HUES48 (cell line): ENCODE results near the gene SLC35A3.

Experiments used
- H3K27ac ChIP-seq: one replicate; pipeline ENCODE4 v1.7.0; 2013; ENCODE audit warnings: low read depth, low read length, inconsistent platforms
- H3K27me3 ChIP-seq: 2 replicates; pipeline ENCODE4 v1.6.1; 2013; ENCODE audit warnings: mild to moderate bottlenecking, low read length; ENCODE audit not compliant: control insufficient read depth, insufficient read depth
- H3K36me3 ChIP-seq: 2 replicates; pipeline ENCODE4 v1.6.1; 2013; ENCODE audit warnings: low read length; ENCODE audit not compliant: control insufficient read depth, insufficient read depth
- H3K4me1 ChIP-seq: 2 replicates; pipeline ENCODE4 v1.6.1; 2013; ENCODE audit warnings: mild to moderate bottlenecking, low read length; ENCODE audit not compliant: control insufficient read depth, insufficient read depth
- H3K4me3 ChIP-seq: 2 replicates; pipeline ENCODE4 v1.5.1; 2013; ENCODE audit warnings: mild to moderate bottlenecking, low read depth, low read length
- H3K9ac ChIP-seq: 2 replicates; pipeline ENCODE4 v1.6.1; 2013; ENCODE audit warnings: mild to moderate bottlenecking, low read depth, low read length, moderate library complexity
- H3K9me3 ChIP-seq: 2 replicates; pipeline ENCODE4 v1.6.1; 2013; ENCODE audit warnings: low read length; ENCODE audit not compliant: control insufficient read depth, insufficient read depth

SLC35A3 gene

GRCh38 chr1:99996951-99997350 is 27.2 kb downstream of the SLC35A3 start:
- Histone ChIP-seq H3K36me3 (0 out of 2 replicates have a peak, but pooled peaks cover 3% of the 10 kb centered on the region), H3K27ac (no peak overlapping the region), H3K9ac (no peak overlapping the region), H3K27me3 (no peaks in the 10 kb centered on the region), H3K9me3 (no peaks in the 10 kb centered on the region), H3K4me3 (no peak overlapping the region), H3K4me1 (no peaks in the 10 kb centered on the region)

GRCh38 chr1:100001462-100001861 is 31.7 kb downstream of the SLC35A3 start:
- Histone ChIP-seq H3K36me3 (no peaks in the 10 kb centered on the region), H3K27me3 (no peaks in the 10 kb centered on the region), H3K4me1 (no peaks in the 10 kb centered on the region), H3K27ac (no peak overlapping the region), H3K9ac (no peak overlapping the region), H3K9me3 (no peaks in the 10 kb centered on the region), H3K4me3 (no peak overlapping the region)

GRCh38 chr1:100005424-100005823 is 35.6 kb downstream of the SLC35A3 start:
- H3K27me3 ChIP-seq = no peaks in the 10 kb centered on the region
- no peak overlapping the region for H3K4me3 ChIP-seq
- no peaks in the 10 kb centered on the region for H3K4me1 ChIP-seq
- no peak overlapping the region for H3K27ac ChIP-seq
- H3K36me3 ChIP-seq = peaks cover 8% of the 10 kb centered on the region; the same call in 1 of the 2 replicates
- H3K9ac ChIP-seq = no peak overlapping the region
- H3K9me3 ChIP-seq = no peaks in the 10 kb centered on the region

DNA sequence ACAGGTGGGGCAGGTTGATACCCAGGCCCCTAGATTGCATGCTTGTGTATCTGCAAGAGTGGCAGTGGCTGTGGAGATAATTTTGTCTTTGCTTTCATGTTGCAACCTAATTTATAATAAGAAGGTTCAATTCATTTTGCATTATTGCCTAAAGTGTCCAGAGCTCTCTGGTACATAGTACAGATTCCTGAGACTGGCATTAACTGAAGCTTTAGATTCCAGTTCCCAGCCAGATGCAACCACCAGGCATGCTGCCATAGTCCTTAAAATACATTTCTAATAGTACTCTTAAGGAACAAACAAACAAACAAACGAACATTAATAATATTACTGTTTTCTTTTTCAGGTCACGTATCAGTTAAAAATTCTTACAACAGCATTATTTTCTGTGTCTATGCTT is 36.9 kb downstream of the SLC35A3 start:
- H3K9me3 ChIP-seq = no peaks in the 10 kb centered on the region
- no peak overlapping the region for H3K27ac ChIP-seq
- no peak overlapping the region for H3K4me3 ChIP-seq
- peaks cover 8% of the 10 kb centered on the region; the same call in 1 of the 2 replicates for H3K36me3 ChIP-seq
- H3K9ac ChIP-seq = no peak overlapping the region
- no peaks in the 10 kb centered on the region for H3K27me3 ChIP-seq
- H3K4me1 ChIP-seq = no peaks in the 10 kb centered on the region

DNA sequence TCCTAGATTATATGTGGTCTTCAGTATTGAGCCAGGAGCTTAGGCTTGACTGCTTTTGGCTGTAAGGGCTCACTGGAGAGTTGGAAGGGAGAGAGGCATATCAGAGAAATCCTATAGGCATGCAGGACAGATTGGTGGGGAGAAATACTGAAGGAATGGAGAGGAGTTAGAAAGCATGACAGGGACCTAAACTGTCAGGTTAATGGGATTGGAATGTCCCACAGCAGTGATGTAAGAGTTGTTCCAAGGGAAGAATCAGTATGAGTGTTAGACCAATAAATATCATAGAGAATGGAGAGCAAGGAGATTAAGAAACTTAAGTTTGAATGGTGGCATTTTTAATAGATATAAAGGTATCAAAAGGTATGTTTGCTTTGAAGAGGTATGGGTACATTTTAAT is 39.7 kb downstream of the SLC35A3 start:
- Histone ChIP-seq H3K36me3 (peaks cover 15% of the 10 kb centered on the region; the same call in 1 of the 2 replicates), H3K9ac (no peak overlapping the region), H3K4me1 (no peaks in the 10 kb centered on the region)

GRCh38 chr1:100010804-100011203 is 41.0 kb downstream of the SLC35A3 start:
- Histone ChIP-seq H3K27me3 (no peaks in the 10 kb centered on the region), H3K36me3 (peaks cover 16% of the 10 kb centered on the region; the same call in 1 of the 2 replicates), H3K9me3 (no peaks in the 10 kb centered on the region), H3K4me1 (no peaks in the 10 kb centered on the region), H3K4me3 (no peak overlapping the region), H3K9ac (no peak overlapping the region), H3K27ac (no peak overlapping the region)

More for the DNA sequence above, 39.7 kb downstream of the SLC35A3 start:
- Histone ChIP-seq H3K9me3 (no peaks in the 10 kb centered on the region), H3K27me3 (no peaks in the 10 kb centered on the region), H3K4me3 (no peak overlapping the region), H3K27ac (no peak overlapping the region)

GRCh38 chr1:100019220-100019619 is 49.4 kb downstream of the SLC35A3 start:
- Histone ChIP-seq H3K27me3 (no peaks in the 10 kb centered on the region), H3K36me3 (0 out of 2 replicates have a peak, but pooled peaks cover 3% of the 10 kb centered on the region)

GRCh38 chr1:100023482-100023881 is 53.7 kb downstream of the SLC35A3 start:
- Histone ChIP-seq H3K27ac (no peak overlapping the region), H3K9ac (no peak overlapping the region), H3K9me3 (no peaks in the 10 kb centered on the region), H3K27me3 (no peaks in the 10 kb centered on the region), H3K36me3 (no peaks in the 10 kb centered on the region), H3K4me1 (no peaks in the 10 kb centered on the region), H3K4me3 (no peak overlapping the region)

More at GRCh38 chr1:100019220-100019619, 49.4 kb downstream of the SLC35A3 start:
- no peak overlapping the region for H3K9ac ChIP-seq
- H3K27ac ChIP-seq = no peak overlapping the region
- H3K4me1 ChIP-seq = no peaks in the 10 kb centered on the region
- H3K4me3 ChIP-seq = no peak overlapping the region
- no peaks in the 10 kb centered on the region for H3K9me3 ChIP-seq

DNA sequence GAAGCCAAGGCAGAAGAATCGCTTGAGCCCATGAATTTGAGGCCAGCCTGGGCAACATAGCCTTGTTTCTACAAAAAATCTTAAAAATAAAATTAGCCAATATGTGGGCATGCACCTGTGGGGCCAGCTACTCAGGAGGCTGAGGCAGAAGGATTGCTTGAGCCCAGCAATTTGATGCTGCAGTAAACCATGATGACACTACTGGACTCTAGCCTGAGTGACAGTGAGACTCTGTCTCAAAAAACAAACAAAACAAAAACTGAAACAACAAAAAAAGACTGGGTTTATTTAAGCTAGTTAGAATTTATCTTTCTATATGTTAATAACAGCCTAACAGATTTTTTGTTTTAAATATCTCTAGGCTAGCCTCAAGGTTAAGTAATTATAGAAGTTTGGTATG is 57.4 kb downstream of the SLC35A3 start:
- Histone ChIP-seq H3K27ac (no peak overlapping the region), H3K36me3 (no peaks in the 10 kb centered on the region), H3K4me3 (no peak overlapping the region), H3K9me3 (no peaks in the 10 kb centered on the region), H3K4me1 (no peaks in the 10 kb centered on the region; the same call in 1 of the 2 replicates), H3K9ac (no peak overlapping the region), H3K27me3 (no peaks in the 10 kb centered on the region)

DNA sequence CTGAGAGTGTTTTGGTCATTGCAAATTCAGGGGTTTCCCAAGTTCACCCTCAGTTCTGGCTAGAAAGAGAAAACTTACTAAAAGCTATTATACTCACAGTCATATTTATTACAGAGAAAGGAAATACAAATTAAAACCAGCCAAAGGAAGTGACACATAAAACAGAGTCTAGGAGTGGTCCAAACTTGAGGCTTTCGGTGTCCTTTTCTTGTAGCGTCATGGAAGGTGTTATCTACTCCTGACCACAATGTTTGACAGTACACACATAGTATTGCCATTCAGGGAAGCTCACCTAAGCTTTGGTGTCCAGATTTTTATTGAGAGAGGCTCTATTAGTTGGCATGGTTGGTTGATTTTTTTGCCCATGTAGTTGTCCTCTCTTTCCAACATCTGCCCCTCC is 59.0 kb downstream of the SLC35A3 start:
- Histone ChIP-seq H3K27ac (no peak overlapping the region), H3K9ac (no peak overlapping the region), H3K27me3 (no peaks in the 10 kb centered on the region), H3K4me3 (no peak overlapping the region), H3K9me3 (no peaks in the 10 kb centered on the region), H3K36me3 (no peaks in the 10 kb centered on the region), H3K4me1 (no peaks in the 10 kb centered on the region; the same call in 1 of the 2 replicates)

- no peaks in the 10 kb centered on the region for H3K9me3 ChIP-seq
- H3K9ac ChIP-seq = no peak overlapping the region
- no peaks in the 10 kb centered on the region for H3K27me3 ChIP-seq
- peaks cover 4% of the 10 kb centered on the region; the same call in 1 of the 2 replicates for H3K4me1 ChIP-seq
- no peaks in the 10 kb centered on the region for H3K36me3 ChIP-seq
- no peak overlapping the region for H3K4me3 ChIP-seq
- H3K27ac ChIP-seq = no peak overlapping the region
These were observed 64.7 kb downstream of the SLC35A3 start for GRCh38 chr1:100034470-100034869.
